Mammary epithelial cell (primary cell): Measurements from ENCODE around the gene COLQ.

Source experiments
- EZH2 ChIP-seq: IDR thresholded peaks from 2 replicates; pipeline ENCODE4 v1.6.1; 2012; ENCODE audit warnings: low read length, inconsistent platforms, borderline replicate concordance
- TF ChIP-seq, protein P1 (sequence below), 2 donors: IDR thresholded peaks in 1 of 2; conservative IDR thresholded peaks in 1 of 2; 2 replicates each; pipeline ENCODE4 v1.5.1; 2011 to 2012; ENCODE audit warnings: inconsistent platforms in 2 of 2, low read length in 2 of 2, mild to moderate bottlenecking in 2 of 2, control low read depth in 1 of 2, low read depth in 1 of 2; ENCODE audit not compliant: insufficient read depth in 1 of 2; ENCODE audit errors: extremely low read depth in 1 of 2

DNA sequence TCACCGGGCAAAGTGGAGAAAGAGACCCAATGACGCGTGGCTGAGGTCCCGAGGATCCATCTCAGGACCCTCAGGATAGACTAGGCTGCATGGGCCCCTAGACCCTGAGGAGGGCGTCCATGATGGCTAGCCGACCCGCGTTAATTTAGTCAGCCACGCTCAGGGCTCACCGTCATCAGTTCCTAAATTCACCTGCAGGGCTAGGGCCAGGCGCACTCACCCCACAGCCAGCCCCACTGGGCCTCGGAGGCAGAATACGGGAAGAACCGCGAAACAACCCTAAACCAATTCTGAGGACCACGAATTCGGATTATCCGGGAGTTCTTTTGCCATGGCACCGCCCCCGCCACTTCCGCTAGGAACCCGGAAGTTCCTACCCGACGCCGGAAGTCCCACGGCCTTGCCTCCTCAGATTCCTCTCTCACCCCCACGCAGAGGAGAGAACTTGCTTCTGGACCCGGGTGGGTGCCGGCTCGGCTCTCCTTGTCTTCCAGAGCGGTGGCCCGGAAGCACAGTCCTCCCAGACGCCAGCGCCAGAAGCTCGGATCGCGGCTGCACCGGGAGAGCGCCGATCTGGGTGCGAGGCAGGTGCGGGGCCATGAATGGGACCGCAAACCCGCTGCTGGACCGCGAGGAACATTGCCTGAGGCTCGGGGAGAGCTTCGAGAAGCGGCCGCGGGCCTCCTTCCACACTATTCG is 94.2 kb downstream of the COLQ start, which contains the start of the genes EAF1 and METTL6:
- TF ChIP-seq, protein P1, sequence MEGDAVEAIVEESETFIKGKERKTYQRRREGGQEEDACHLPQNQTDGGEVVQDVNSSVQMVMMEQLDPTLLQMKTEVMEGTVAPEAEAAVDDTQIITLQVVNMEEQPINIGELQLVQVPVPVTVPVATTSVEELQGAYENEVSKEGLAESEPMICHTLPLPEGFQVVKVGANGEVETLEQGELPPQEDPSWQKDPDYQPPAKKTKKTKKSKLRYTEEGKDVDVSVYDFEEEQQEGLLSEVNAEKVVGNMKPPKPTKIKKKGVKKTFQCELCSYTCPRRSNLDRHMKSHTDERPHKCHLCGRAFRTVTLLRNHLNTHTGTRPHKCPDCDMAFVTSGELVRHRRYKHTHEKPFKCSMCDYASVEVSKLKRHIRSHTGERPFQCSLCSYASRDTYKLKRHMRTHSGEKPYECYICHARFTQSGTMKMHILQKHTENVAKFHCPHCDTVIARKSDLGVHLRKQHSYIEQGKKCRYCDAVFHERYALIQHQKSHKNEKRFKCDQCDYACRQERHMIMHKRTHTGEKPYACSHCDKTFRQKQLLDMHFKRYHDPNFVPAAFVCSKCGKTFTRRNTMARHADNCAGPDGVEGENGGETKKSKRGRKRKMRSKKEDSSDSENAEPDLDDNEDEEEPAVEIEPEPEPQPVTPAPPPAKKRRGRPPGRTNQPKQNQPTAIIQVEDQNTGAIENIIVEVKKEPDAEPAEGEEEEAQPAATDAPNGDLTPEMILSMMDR (conservative IDR thresholded peaks at IDR 0.05 in 1 of 2, IDR thresholded peaks at IDR 0.05 in 1 of 2; ENCODE audit: extremely low read depth in 1 of 2, insufficient read depth in 1 of 2, low read depth in 1 of 2, low read length in 2 of 2), result peak; percentile 4 to 22
- TF ChIP-seq EZH2, result no peak
